Stomach (tissue), 9 donors: Measurements from ENCODE around the gene TMEM255B. TPM values are rescaled to one million over a fixed set of nuclear protein-coding genes. Genes with fewer than 3 reads are reported as not detected.
"Not testable (repeated sequence)": the region's sequence is repeated elsewhere in the genome, so short reads cannot be mapped to it uniquely, and the experiment has no call there.

Experiments used
- DNase-seq, 2 donors: peaks; one replicate each; pipeline versions ENCODE4 v3.0.0 to v3.0.0-alpha.2; 2013 to 2019
- H3K27ac ChIP-seq, 5 donors: fragments of 200-600 bp in 4 of 5; sonication (generic) in 4 of 5; one replicate each; pipeline ENCODE4 v1.5.1; 2013 to 2019; ENCODE audit warnings: mild to moderate bottlenecking in 1 of 5, moderate library complexity in 1 of 5
- H3K27me3 ChIP-seq, 3 donors: fragments of 200-600 bp; sonication (generic); one replicate each; pipeline ENCODE4 v1.5.1; 2017 to 2019; ENCODE audit warnings: mixed run types in 1 of 3
- H3K36me3 ChIP-seq, 4 donors: fragments of 200-600 bp; sonication (generic); 1 replicate in 3 of 4; 2 replicates in 1 of 4; pipeline ENCODE4 v1.5.1; 2016 to 2019
- H3K4me1 ChIP-seq, 4 donors: fragments of 200-600 bp; sonication (generic); one replicate each; pipeline ENCODE4 v1.5.1; 2016 to 2019
- H3K4me3 ChIP-seq, 4 donors: fragments of 200-600 bp; sonication (generic) in 3 of 4; one replicate each; pipeline ENCODE4 v1.5.1; 2016 to 2019; ENCODE audit warnings: mild to moderate bottlenecking in 1 of 4
- H3K9me3 ChIP-seq, 4 donors: fragments of 200-600 bp; sonication (generic); one replicate each; pipeline ENCODE4 v1.5.1; 2016 to 2019
- CTCF ChIP-seq, 7 experiments: fragments of 450-650 bp in 4 of 7; fragments of 200-600 bp in 3 of 7; sonication (generic) in 3 of 7; IDR thresholded peaks; one replicate each; pipeline ENCODE4 v1.5.1; 2016 to 2019; ENCODE audit warnings: antibody characterized with exemption in 7 of 7, control low read depth in 2 of 7, mild to moderate bottlenecking in 1 of 7
- EP300 ChIP-seq: sonication (generic); formaldehyde crosslinking; IDR thresholded peaks from one replicate; pipeline ENCODE4 v1.6.1; 2017; ENCODE audit warnings: antibody characterized with exemption
- POLR2A ChIP-seq, 4 donors: fragments of 450-650 bp; IDR thresholded peaks; one replicate each; pipeline ENCODE4 v1.6.1; 2016; ENCODE audit warnings: antibody characterized with exemption in 4 of 4, control low read depth in 2 of 4, mild to moderate bottlenecking in 1 of 4, moderate library complexity in 1 of 4
- POLR2AphosphoS5 ChIP-seq, 3 donors: sonication (generic); formaldehyde crosslinking; IDR thresholded peaks; one replicate each; pipeline ENCODE4 v1.6.1; 2016; ENCODE audit warnings: antibody characterized with exemption in 3 of 3
- WGBS, 5 donors: extraction: QIAGEN DNeasy Blood & Tissue Kit in 3 of 5; methylation state at CpG; one replicate each; pipeline versions ENCODE4 v1.1.5 to v1.1.7; 2013 to 2018; 5-methylcytosine and 5-hydroxymethylcytosine counted together
- intact Hi-C: fragments of 100-400 bp; cut with DNase I; formaldehyde crosslinking; loops from one replicate; pipeline ENCODE4 v1.15.1; 2023; ENCODE audit warnings: low total_unique reads
- polyA plus RNA-seq, 3 donors: library from polyadenylated mRNA; stranded (reverse); fragments of 200-250 nt; gene quantifications; one replicate each; pipeline ENCODE4 v1.2.3, GENCODE V29; 2013
- total RNA-seq, 5 donors: library from RNA; depleted of rRNA; stranded (reverse); fragments of >200 nt; gene quantifications; one replicate each; pipeline versions ENCODE4 v1.1.0 to v1.2.3, GENCODE V29; 2014 to 2016
- donor health status: healthy with polysubstance abuse.
- donor health status: Bipolar disorder and iron deficiency.
- donor health status: healthy.

The TMEM255B gene
- total and polyA plus RNA-seq, 8 donors, result 1.3 to 7.9 (median 4.6) TPM; not detected in 1

- H3K4me1 ChIP-seq, result no peaks in the 10 kb centered on the region
- H3K9me3 ChIP-seq, result no peaks in the 10 kb centered on the region
- TF ChIP-seq POLR2A (IDR thresholded peaks at IDR 0.05) (no peak), CTCF (IDR thresholded peaks at IDR 0.05) (no peak), POLR2AphosphoS5 (IDR thresholded peaks at IDR 0.05) (no peak), EP300 (no peak)
- no peak overlapping the region for H3K4me3 ChIP-seq
- no peaks in the 10 kb centered on the region for H3K36me3 ChIP-seq
- no peak for DNase-seq
- peaks cover 0 to 7% (median 0%) of the 10 kb centered on the region in 3 donors for H3K27me3 ChIP-seq
- intact Hi-C loops, result no loop called here
- no peak overlapping the region for H3K27ac ChIP-seq
- 92 to 96% (median 96%) methylated on average over 19 of the region's 19 CpGs for WGBS, 5 donors
Observed at GRCh38 chr13:113751491-113751890, 7.5 kb upstream of the TMEM255B start.

- H3K36me3 ChIP-seq, intact Hi-C loops, H3K4me3 ChIP-seq, H3K4me1 ChIP-seq, H3K27ac ChIP-seq, H3K9me3 ChIP-seq, H3K27me3 ChIP-seq, DNase-seq: not testable (repeated sequence)
- WGBS, 5 donors, result 94 to 97% (median 97%) methylated on average over 49 to 65 of the region's 78 CpGs
Observed at GRCh38 chr13:113752211-113752986, 6.6 kb upstream of the TMEM255B start.

DNA sequence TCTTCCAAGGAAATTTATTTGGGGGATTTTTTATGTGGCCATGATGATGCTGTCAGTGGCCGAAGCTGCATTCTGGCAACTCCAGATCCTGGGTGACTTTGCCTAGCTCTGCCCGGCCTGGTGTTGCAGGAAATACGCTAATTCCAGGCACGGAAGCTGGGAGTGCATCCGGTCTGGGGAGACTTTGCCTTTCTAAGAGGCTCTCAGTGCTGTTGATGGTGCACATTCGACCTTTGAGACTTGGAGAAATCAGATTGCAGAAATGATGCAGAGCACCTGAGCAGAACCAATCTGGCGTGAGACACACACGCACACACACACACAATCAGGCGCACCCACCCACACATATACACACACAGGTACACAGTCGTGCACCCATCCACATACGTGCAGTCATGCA is 5.9 kb upstream of the TMEM255B start:
- Histone ChIP-seq H3K36me3 (no peaks in the 10 kb centered on the region), H3K4me3 (no peak overlapping the region), H3K9me3 (no peaks in the 10 kb centered on the region), H3K4me1 (peaks cover under 1 to 7% (median 2%) of the 10 kb centered on the region in 4 donors), H3K27ac (no peak overlapping the region), H3K27me3 (peaks cover 0 to 7% (median 0%) of the 10 kb centered on the region in 3 donors)
- WGBS, 5 donors, result 74 to 81% (median 76%) methylated on average over 11 of the region's 11 CpGs
- DNase-seq, result no peak
- intact Hi-C loops, result no loop called here
- TF ChIP-seq POLR2AphosphoS5 (IDR thresholded peaks at IDR 0.05) (no peak), POLR2A (IDR thresholded peaks at IDR 0.05) (no peak), EP300 (no peak), CTCF (IDR thresholded peaks at IDR 0.05) (no peak)

DNA sequence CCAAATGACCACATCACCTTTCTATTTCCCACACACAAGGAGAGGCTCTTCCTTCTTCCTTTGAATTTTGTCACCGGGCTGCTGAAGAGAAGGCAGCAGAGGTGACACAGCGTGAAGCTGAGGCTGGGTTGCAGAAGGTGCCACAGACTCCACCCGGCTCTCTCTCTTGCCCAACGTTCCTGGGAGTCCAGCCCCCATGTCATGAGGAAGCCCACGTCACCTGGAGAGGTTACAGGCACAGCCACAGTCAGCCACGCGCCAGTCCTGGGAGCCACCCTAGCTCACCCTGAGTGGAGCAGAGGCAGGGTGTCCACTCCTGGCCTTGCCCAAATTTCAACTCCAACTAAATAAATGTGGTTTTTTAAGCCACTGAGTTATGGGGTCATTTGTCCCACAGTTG is 4.8 kb upstream of the TMEM255B start:
- no peak for DNase-seq
- H3K27me3 ChIP-seq, result peaks cover 0 to 9% (median 0%) of the 10 kb centered on the region in 3 donors

More for the DNA sequence above, 4.8 kb upstream of the TMEM255B start:
- Histone ChIP-seq H3K4me3 (no peak overlapping the region), H3K9me3 (no peaks in the 10 kb centered on the region), H3K27ac (no peak overlapping the region), H3K4me1 (peaks cover 7 to 15% (median 11%) of the 10 kb centered on the region in 4 donors), H3K36me3 (no peaks in the 10 kb centered on the region)
- no peak for TF ChIP-seq EP300
- no peak for TF ChIP-seq CTCF (IDR thresholded peaks at IDR 0.05)
- no peak for TF ChIP-seq POLR2A (IDR thresholded peaks at IDR 0.05)
- no peak for TF ChIP-seq POLR2AphosphoS5 (IDR thresholded peaks at IDR 0.05)
- WGBS, 5 donors, result 70 to 80% (median 77%) methylated on average over 5 to 7 of the region's 7 CpGs
- intact Hi-C loops, result no loop called here
